NOMO-1 (cell line): ENCODE results near the gene RNASE8.

Source experiments
- DNase-seq, 2 experiments: peaks; one replicate each; lab custom pipeline; 2025; ENCODE audit not compliant: unreplicated experiment in 2 of 2; lab: John Stamatoyannopoulos, UW

Gene RNASE8

GRCh38 chr14:21090194-21090939, 32.7 kb downstream of the RNASE8 start:
- DNase-seq = peak in 1 of 2 experiments; percentile 4

GRCh38 chr14:21090940-21091663, 33.5 kb downstream of the RNASE8 start:
- no peak for DNase-seq

GRCh38 chr14:21091821-21092272, 34.2 kb downstream of the RNASE8 start:
- DNase-seq = no peak

GRCh38 chr14:21092273-21093011, 34.8 kb downstream of the RNASE8 start:
- peak; percentile 35 to 75 for DNase-seq

- DNase-seq = no peak
These were observed 35.4 kb downstream of the RNASE8 start for GRCh38 chr14:21093018-21093417.

- DNase-seq = no peak
These were observed 36.4 kb downstream of the RNASE8 start for GRCh38 chr14:21093769-21094681.

- no peak for DNase-seq
These were observed 38.0 kb downstream of the RNASE8 start for GRCh38 chr14:21095430-21096205.

GRCh38 chr14:21096438-21096837, 38.8 kb downstream of the RNASE8 start:
- no peak for DNase-seq

GRCh38 chr14:21096978-21097635, 39.5 kb downstream of the RNASE8 start:
- no peak for DNase-seq

- DNase-seq = no peak
These were observed 40.0 kb downstream of the RNASE8 start for GRCh38 chr14:21097636-21098075.

GRCh38 chr14:21098076-21098891, 40.7 kb downstream of the RNASE8 start, which contains the start of gene ZNF219:
TSS of gene ZNF219 (minus strand) at chr14:21098655. CDS start at chr14:21093591, 5,064 bp downstream.
- DNase-seq = peak in 1 of 2 experiments; percentile 9

- no peak for DNase-seq
These were observed 41.4 kb downstream of the RNASE8 start for GRCh38 chr14:21098892-21099595.

- no peak for DNase-seq
These were observed 42.0 kb downstream of the RNASE8 start for GRCh38 chr14:21099596-21099985.

GRCh38 chr14:21100931-21101330, 43.3 kb downstream of the RNASE8 start, which contains the start of gene TMEM253:
TSS of gene TMEM253 (plus strand) at chr14:21101066. CDS start at chr14:21101344, 278 bp downstream.
- DNase-seq = no peak

- no peak for DNase-seq
These were observed 44.3 kb downstream of the RNASE8 start for GRCh38 chr14:21101802-21102413.

GRCh38 chr14:21102521-21103410, 45.1 kb downstream of the RNASE8 start:
- DNase-seq = no peak
